HG03108 (cell line): Measurements from ENCODE around the gene ADIPOR2.
A peak's percentile ranks its signal among the peaks of the same experiment; 100 is the strongest.
"Not testable (repeated sequence)": the region's sequence is repeated elsewhere in the genome, so short reads cannot be mapped to it uniquely, and the experiment has no call there.

Experiments
- ATAC-seq: cut with Tn5 transposase; IDR thresholded peaks from one replicate; pipeline ENCODE4 v1.9.1; 2021; ENCODE audit warnings: moderate library complexity; ENCODE audit not compliant: unreplicated experiment

The ADIPOR2 gene

GRCh38 chr12:1665366-1665765 is 25.5 kb upstream of the ADIPOR2 start:
- ATAC-seq, result no peak

GRCh38 chr12:1666215-1666614 is 24.7 kb upstream of the ADIPOR2 start:
- ATAC-seq, result no peak

- no peak for ATAC-seq
Measured at GRCh38 chr12:1666685-1667162, 24.1 kb upstream of the ADIPOR2 start.

GRCh38 chr12:1668833-1669543 is 21.9 kb upstream of the ADIPOR2 start:
- no peak for ATAC-seq

- no peak for ATAC-seq
Measured at GRCh38 chr12:1670358-1671268, 20.3 kb upstream of the ADIPOR2 start.

- ATAC-seq, result no peak
Measured at GRCh38 chr12:1676043-1676442, 14.8 kb upstream of the ADIPOR2 start.

GRCh38 chr12:1680804-1681492 is 9.9 kb upstream of the ADIPOR2 start:
- no peak for ATAC-seq

GRCh38 chr12:1681493-1681807 is 9.4 kb upstream of the ADIPOR2 start:
- ATAC-seq, result no peak

- ATAC-seq, result no peak
Measured at GRCh38 chr12:1688086-1688710, 2.7 kb upstream of the ADIPOR2 start.

GRCh38 chr12:1691123-1692007 is 495 bp downstream of the ADIPOR2 start:
- ATAC-seq, result peak; percentile 30

GRCh38 chr12:1692226-1692625 is 1.4 kb downstream of the ADIPOR2 start:
- no peak for ATAC-seq

GRCh38 chr12:1692895-1693610 is 2.2 kb downstream of the ADIPOR2 start:
- no peak for ATAC-seq

- ATAC-seq, result not testable (repeated sequence)
Measured at GRCh38 chr12:1695097-1695496, 4.2 kb downstream of the ADIPOR2 start.

- no peak for ATAC-seq
Measured at GRCh38 chr12:1695886-1696670, 5.2 kb downstream of the ADIPOR2 start.

GRCh38 chr12:1696800-1697199 is 5.9 kb downstream of the ADIPOR2 start:
- no peak for ATAC-seq

GRCh38 chr12:1697271-1697670 is 6.4 kb downstream of the ADIPOR2 start:
- ATAC-seq, result no peak

GRCh38 chr12:1698720-1699119 is 7.8 kb downstream of the ADIPOR2 start:
- no peak for ATAC-seq

- ATAC-seq, result no peak
Measured at GRCh38 chr12:1702713-1703112, 11.8 kb downstream of the ADIPOR2 start.
